IMR-90 (cell line): ENCODE data around the gene SYAP1. TPM values are rescaled to one million over a fixed set of nuclear protein-coding genes. Genes with fewer than 3 reads are reported as not detected.
"Not testable (repeated sequence)": the region's sequence is repeated elsewhere in the genome, so short reads cannot be mapped to it uniquely, and the experiment has no call there.

Experiments used
- ATAC-seq: fragments of 200-7000 bp; cut with Tn5 transposase; 2 replicates; pipeline ENCODE4 v1.9.1; 2020; ENCODE audit warnings: low read depth, mild to moderate bottlenecking, moderate library complexity
- BruUV-seq: library from RNA; stranded (reverse); fragments of 400-500 nt; replicated peaks from 2 replicates; lab custom pipeline; 2021; lab: Mats Ljungman, UMichigan
- CTCF ChIA-PET: fragments of 300-600 bp; formaldehyde crosslinking; extraction: SDS; loops from one replicate; lab custom pipeline; 2021; ENCODE audit warnings: antibody characterized with exemption; lab: Yijun Ruan, JAX
- POLR2A ChIA-PET: fragments of 300-600 bp; sonication (Branson Sonifier 250); formaldehyde crosslinking; loops from one replicate; lab custom pipeline; 2022; ENCODE audit warnings: antibody characterized with exemption; ENCODE audit not compliant: unreplicated experiment; lab: Charles Lee
- DNase-seq: peaks from one replicate; pipeline ENCODE4 v3.0.0; 2013
- H2AFZ ChIP-seq: replicated peaks from 2 replicates; pipeline ENCODE3; 2013; ENCODE audit warnings: low read length, mild to moderate bottlenecking; ENCODE audit not compliant: poor library complexity
- H2AK5ac ChIP-seq: 2 replicates; pipeline ENCODE4 v1.6.1; 2013; ENCODE audit warnings: low read depth, low read length, inconsistent platforms
- H2AK9ac ChIP-seq: replicated peaks from 2 replicates; pipeline ENCODE3; 2013; ENCODE audit warnings: mild to moderate bottlenecking, low read depth, low read length, moderate library complexity; ENCODE audit not compliant: poor library complexity
- H2BK120ac ChIP-seq: 2 replicates; pipeline ENCODE4 v1.6.1; 2013; ENCODE audit warnings: low read depth, low read length, inconsistent platforms
- H2BK15ac ChIP-seq: 3 replicates; pipeline ENCODE4 v1.6.1; 2013; ENCODE audit warnings: low read depth, low read length, inconsistent platforms
- H2BK20ac ChIP-seq: 2 replicates; pipeline ENCODE4 v1.6.1; 2013; ENCODE audit warnings: low read depth, mild to moderate bottlenecking, inconsistent platforms, low read length, moderate library complexity
- H2BK5ac ChIP-seq: 2 replicates; pipeline ENCODE4 v1.6.1; 2013; ENCODE audit warnings: mild to moderate bottlenecking, low read depth, low read length, inconsistent platforms; ENCODE audit not compliant: poor library complexity, severe bottlenecking
- H3K14ac ChIP-seq: replicated peaks from 2 replicates; pipeline ENCODE4 v1.6.1; 2013; ENCODE audit warnings: low read depth, low read length, inconsistent platforms
- H3K18ac ChIP-seq: 2 replicates; pipeline ENCODE4 v1.6.1; 2013; ENCODE audit warnings: low read depth, low read length, control low read depth
- H3K23ac ChIP-seq: 2 replicates; pipeline ENCODE4 v1.6.1; 2013; ENCODE audit warnings: low read depth, low read length, inconsistent platforms
- H3K27ac ChIP-seq: 2 replicates; pipeline ENCODE4 v1.5.1; 2013; ENCODE audit warnings: mild to moderate bottlenecking, control low read depth, low read length; ENCODE audit not compliant: insufficient read depth
- H3K27me3 ChIP-seq: 2 replicates; pipeline ENCODE4 v1.6.1; 2013; ENCODE audit warnings: low read length; ENCODE audit not compliant: control insufficient read depth, insufficient read depth
- H3K36me3 ChIP-seq: 2 replicates; pipeline ENCODE4 v1.6.1; 2013; ENCODE audit warnings: low read length, mixed read lengths; ENCODE audit not compliant: control insufficient read depth, insufficient read depth
- H3K4ac ChIP-seq: 2 replicates; pipeline ENCODE4 v1.6.1; 2013; ENCODE audit warnings: low read depth, low read length, inconsistent platforms
- H3K4me1 ChIP-seq: 2 replicates; pipeline ENCODE4 v1.6.1; 2013; ENCODE audit warnings: low read length, mixed read lengths; ENCODE audit not compliant: control insufficient read depth, insufficient read depth
- H3K4me2 ChIP-seq: 2 replicates; pipeline ENCODE4 v1.6.1; 2013; ENCODE audit warnings: low read depth, mild to moderate bottlenecking, control low read depth, low read length, moderate library complexity
- H3K4me3 ChIP-seq: 2 replicates; pipeline ENCODE4 v1.5.1; 2013; ENCODE audit warnings: low read depth, mild to moderate bottlenecking, control low read depth, low read length, moderate library complexity; ENCODE audit not compliant: insufficient read depth
- H3K56ac ChIP-seq: 2 replicates; pipeline ENCODE4 v1.6.1; 2013; ENCODE audit warnings: low read length, inconsistent platforms; ENCODE audit not compliant: insufficient read depth; ENCODE audit errors: extremely low read depth
- H3K79me1 ChIP-seq, 2 experiments: 2 replicates each; pipeline ENCODE4 v1.6.1; 2013; ENCODE audit warnings: low read length in 2 of 2, inconsistent platforms in 1 of 2, low read depth in 1 of 2
- H3K9ac ChIP-seq: 2 replicates; pipeline ENCODE4 v1.6.1; 2013; ENCODE audit warnings: low read depth, low read length, control low read depth
- H3K9me1 ChIP-seq: 2 replicates; pipeline ENCODE4 v1.6.1; 2013; ENCODE audit warnings: low read length, inconsistent platforms; ENCODE audit not compliant: insufficient read depth
- H3K9me3 ChIP-seq: 2 replicates; pipeline ENCODE4 v1.6.1; 2013; ENCODE audit warnings: low read length; ENCODE audit not compliant: control insufficient read depth, insufficient read depth
- H4K20me1 ChIP-seq: 2 replicates; pipeline ENCODE4 v1.6.1; 2013; ENCODE audit warnings: low read length, inconsistent platforms; ENCODE audit not compliant: insufficient read depth
- H4K5ac ChIP-seq: 2 replicates; pipeline ENCODE4 v1.6.1; 2013; ENCODE audit warnings: mild to moderate bottlenecking, low read depth, low read length, control low read depth
- H4K8ac ChIP-seq, 2 experiments: 2 replicates each; pipeline ENCODE4 v1.6.1; 2013; ENCODE audit warnings: low read depth in 2 of 2, low read length in 2 of 2, control low read depth in 1 of 2, inconsistent platforms in 1 of 2
- H4K91ac ChIP-seq: 2 replicates; pipeline ENCODE4 v1.6.1; 2013; ENCODE audit warnings: low read depth, low read length, inconsistent platforms; ENCODE audit not compliant: insufficient read depth
- WGBS, 2 experiments: methylation state at CpG; one replicate each; pipeline versions ENCODE4 v1.1.5 to v1.1.7; 2013; ENCODE audit warnings: missing lambda C conversion rate in 2 of 2; ENCODE audit not compliant: insufficient read length in 1 of 2; ENCODE audit errors: extremely low coverage in 2 of 2; 5-methylcytosine and 5-hydroxymethylcytosine counted together
- dilution Hi-C: fragments of 300-500 bp; cut with HindIII; formaldehyde crosslinking; loops from one replicate; pipeline ENCODE4 v1.14.3; 2018; ENCODE audit warnings: low sequenced_read_pairs; ENCODE audit not compliant: unreplicated experiment
- in situ Hi-C: fragments of 300-500 bp; cut with MboI; formaldehyde crosslinking; loops from 3 replicates; pipeline ENCODE4 v1.14.3; 2019; ENCODE audit warnings: low sequenced_read_pairs, inconsistent platforms, mixed read lengths
- intact Hi-C: fragments of 100-400 bp; cut with micrococcal nuclease; formaldehyde crosslinking; loops from 2 replicates; pipeline ENCODE4 v1.10.0; 2022
- polyA plus RNA-seq, 3 experiments: library from polyadenylated mRNA; depleted of rRNA; stranded (reverse); fragments of >200 nt; gene quantifications; 2 replicates each; pipeline ENCODE4 v1.2.3, GENCODE V29; 2012; ENCODE audit warnings: low replicate concordance in 1 of 3
- total RNA-seq: library from RNA; depleted of rRNA; stranded (reverse); fragments of >200 nt; gene quantifications from 2 replicates; pipeline ENCODE4 v1.2.3, GENCODE V29; 2012

SYAP1 gene
- total and polyA plus RNA-seq, 2 of the 4 experiments (the other 2 are of a cell fraction) = 17.7 to 35.0 TPM

DNA sequence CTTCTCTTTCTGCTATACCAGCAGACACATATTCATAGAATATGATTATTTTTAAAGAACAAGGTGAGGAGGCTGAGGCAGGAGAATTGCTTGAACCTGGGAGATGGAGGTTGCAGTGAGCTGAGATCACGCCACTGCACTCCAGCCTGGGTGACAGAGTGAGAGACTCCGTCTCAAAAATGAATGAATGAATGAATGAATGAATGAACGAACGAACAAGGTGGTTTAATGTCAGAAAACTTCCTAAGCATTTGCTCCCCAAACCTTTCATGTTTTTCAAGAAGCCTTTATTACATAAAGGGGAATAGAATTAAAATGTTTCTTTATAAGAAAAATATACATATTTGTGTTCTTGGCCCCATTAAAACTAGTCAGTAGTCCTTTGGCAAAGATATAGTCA, 42.1 kb downstream of the SYAP1 start:
- H3K27ac ChIP-seq, POLR2A ChIA-PET, dilution Hi-C loops, H3K4me3 ChIP-seq, H2BK5ac ChIP-seq, ATAC-seq, H3K23ac ChIP-seq, H4K5ac ChIP-seq, H2AK9ac ChIP-seq, in situ Hi-C loops, H2BK20ac ChIP-seq, H3K9me3 ChIP-seq, intact Hi-C loops, H3K18ac ChIP-seq, H3K4ac ChIP-seq, DNase-seq, H3K56ac ChIP-seq, H3K9me1 ChIP-seq, H3K14ac ChIP-seq, H3K9ac ChIP-seq, H4K8ac ChIP-seq, H2BK120ac ChIP-seq, H3K27me3 ChIP-seq, H3K4me2 ChIP-seq, H4K91ac ChIP-seq, H2BK15ac ChIP-seq, H2AFZ ChIP-seq, H2AK5ac ChIP-seq, H3K4me1 ChIP-seq, H4K20me1 ChIP-seq, BruUV-seq, H3K79me1 ChIP-seq: not testable (repeated sequence)
- H3K36me3 ChIP-seq = peaks cover 17% of the 10 kb centered on the region
- WGBS, 2 experiments = 100% methylated on average over 1 of the region's 4 CpGs; no CpG with 5 or more reads in 1 of the 2 experiments
- CTCF ChIA-PET = interaction anchor here (0.7 kb wide), 1 partner anchor 15 kb away, joined by 4 read pairs; no protein-coding TSS in a partner anchor
